Neural cell (in vitro differentiated cells): ENCODE measurements around the gene SAMD14.

Source experiments
- EP300 ChIP-seq: fragments of 450-650 bp; conservative IDR thresholded peaks from 2 replicates; pipeline ENCODE4 v1.6.1; 2014; ENCODE audit warnings: antibody characterized with exemption, mild to moderate bottlenecking, moderate library complexity; ENCODE audit not compliant: poor library complexity, severe bottlenecking
- EZH2 ChIP-seq: fragments of 200-600, 300-800 bp; shearing (Covaris generic), sonication (generic); IDR thresholded peaks from 2 replicates; pipeline ENCODE4 v1.6.1; 2014; ENCODE audit warnings: antibody characterized with exemption, low read length, borderline replicate concordance, mild to moderate bottlenecking; ENCODE audit not compliant: insufficient read depth, poor library complexity, severe bottlenecking
- POLR2AphosphoS5 ChIP-seq: IDR thresholded peaks from 2 replicates; pipeline ENCODE4 v1.6.1; 2012
- RAD21 ChIP-seq: fragments of 450-650 bp; conservative IDR thresholded peaks from 2 replicates; pipeline ENCODE4 v1.6.1; 2014; ENCODE audit warnings: antibody characterized with exemption, mild to moderate bottlenecking, moderate library complexity
- SMC3 ChIP-seq: fragments of 450-650 bp; conservative IDR thresholded peaks from 2 replicates; pipeline ENCODE4 v1.6.1; 2014; ENCODE audit warnings: antibody characterized with exemption, mild to moderate bottlenecking, moderate library complexity; ENCODE audit not compliant: poor library complexity
- TAF1 ChIP-seq: IDR thresholded peaks from 2 replicates; pipeline ENCODE4 v1.6.1; 2012; ENCODE audit warnings: low read depth
- TF ChIP-seq, protein P1 (sequence below): fragments of 450-650 bp; IDR thresholded peaks from 2 replicates; pipeline ENCODE4 v1.5.1; 2014; ENCODE audit warnings: antibody characterized with exemption, mild to moderate bottlenecking, moderate library complexity; ENCODE audit not compliant: poor library complexity, severe bottlenecking

DNA sequence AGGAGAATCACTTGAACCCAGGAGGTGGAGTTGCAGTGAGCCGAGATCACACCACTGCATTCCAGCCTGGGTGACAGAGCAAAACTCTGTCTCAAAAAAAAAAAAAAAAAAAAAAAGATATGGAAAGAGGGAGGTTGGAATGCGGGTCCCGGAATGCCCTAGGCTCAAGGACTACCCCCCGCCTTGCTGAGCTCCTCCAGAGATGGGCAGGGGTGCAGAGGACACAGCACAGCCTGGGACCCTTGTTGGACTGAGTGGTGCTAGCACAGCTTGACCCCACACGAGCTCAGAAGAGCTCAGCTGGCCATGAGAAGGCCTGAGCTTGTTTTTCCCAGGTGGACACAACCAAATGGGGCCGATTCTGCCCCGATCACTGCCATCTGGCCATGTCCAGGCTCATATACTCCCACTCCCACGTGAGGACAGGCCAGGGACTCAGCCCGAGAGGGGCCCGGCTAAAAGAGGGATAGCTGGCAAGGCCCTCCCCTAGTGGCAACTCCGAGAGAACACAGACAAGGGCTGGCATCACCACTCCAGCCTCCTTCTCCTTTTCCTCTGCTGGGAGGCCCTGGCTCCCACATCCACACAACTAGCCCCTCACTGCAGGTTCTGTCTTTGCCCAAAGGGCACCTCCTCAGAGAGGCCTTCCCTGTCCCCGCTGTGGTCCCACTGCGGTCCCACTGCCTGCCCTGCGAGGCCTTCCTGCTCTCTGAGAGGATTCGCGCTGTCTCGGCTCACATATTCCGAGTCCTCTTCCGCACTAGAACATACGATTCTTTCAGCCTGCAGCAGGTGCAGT lies 46.8 kb upstream of the SAMD14 start:
- TF ChIP-seq, protein P1, sequence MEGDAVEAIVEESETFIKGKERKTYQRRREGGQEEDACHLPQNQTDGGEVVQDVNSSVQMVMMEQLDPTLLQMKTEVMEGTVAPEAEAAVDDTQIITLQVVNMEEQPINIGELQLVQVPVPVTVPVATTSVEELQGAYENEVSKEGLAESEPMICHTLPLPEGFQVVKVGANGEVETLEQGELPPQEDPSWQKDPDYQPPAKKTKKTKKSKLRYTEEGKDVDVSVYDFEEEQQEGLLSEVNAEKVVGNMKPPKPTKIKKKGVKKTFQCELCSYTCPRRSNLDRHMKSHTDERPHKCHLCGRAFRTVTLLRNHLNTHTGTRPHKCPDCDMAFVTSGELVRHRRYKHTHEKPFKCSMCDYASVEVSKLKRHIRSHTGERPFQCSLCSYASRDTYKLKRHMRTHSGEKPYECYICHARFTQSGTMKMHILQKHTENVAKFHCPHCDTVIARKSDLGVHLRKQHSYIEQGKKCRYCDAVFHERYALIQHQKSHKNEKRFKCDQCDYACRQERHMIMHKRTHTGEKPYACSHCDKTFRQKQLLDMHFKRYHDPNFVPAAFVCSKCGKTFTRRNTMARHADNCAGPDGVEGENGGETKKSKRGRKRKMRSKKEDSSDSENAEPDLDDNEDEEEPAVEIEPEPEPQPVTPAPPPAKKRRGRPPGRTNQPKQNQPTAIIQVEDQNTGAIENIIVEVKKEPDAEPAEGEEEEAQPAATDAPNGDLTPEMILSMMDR: no peak
- TF ChIP-seq SMC3 (no peak), POLR2AphosphoS5 (no peak), TAF1 (no peak), EP300 (no peak), RAD21 (no peak), EZH2 (no peak)
